ENCODE measurements around the gene RUBCNL.

RUBCNL gene

DNA sequence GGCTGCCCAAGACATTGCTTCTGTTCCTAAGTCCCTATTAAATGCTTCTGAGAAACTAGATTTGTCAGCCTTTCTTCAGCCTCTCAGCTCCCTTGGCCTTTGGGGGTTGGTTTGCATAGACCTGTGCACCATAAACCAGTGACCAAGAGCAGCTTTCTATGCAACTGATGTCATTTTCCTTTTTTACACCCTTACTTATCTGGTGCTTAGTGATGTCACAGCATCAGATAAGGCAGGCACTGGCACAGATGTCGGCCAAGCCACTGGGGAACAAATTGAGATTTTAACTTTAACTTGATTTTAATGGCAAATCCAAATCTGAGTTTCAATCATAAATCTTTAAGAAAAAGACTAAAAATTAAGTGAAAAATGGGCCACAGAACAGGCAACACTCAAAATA is 59.8 kb downstream of the RUBCNL start:
- no peak overlapping the region for H3K4me3 ChIP-seq (ENCODE audit: low read length)
- H3K9ac ChIP-seq (ENCODE audit: low read length) = no peak overlapping the region
- H3K79me2 ChIP-seq (ENCODE audit: low read length) = no peaks in the 10 kb centered on the region
- H4K20me1 ChIP-seq (ENCODE audit: insufficient read depth, low read length) = no peaks in the 10 kb centered on the region
- no peaks in the 10 kb centered on the region for H3K4me1 ChIP-seq (ENCODE audit: low read length)
- no peaks in the 10 kb centered on the region for H3K9me3 ChIP-seq (replicated peaks; ENCODE audit: insufficient read depth, low read length)
- no peak for TF ChIP-seq EZH2 (optimal IDR thresholded peaks at IDR 0.05; ENCODE audit: low read depth, low read length)
- TF ChIP-seq EZH2phosphoT487 (IDR thresholded peaks at IDR 0.05; ENCODE audit: low read length) = no peak
- TF ChIP-seq, protein P1, sequence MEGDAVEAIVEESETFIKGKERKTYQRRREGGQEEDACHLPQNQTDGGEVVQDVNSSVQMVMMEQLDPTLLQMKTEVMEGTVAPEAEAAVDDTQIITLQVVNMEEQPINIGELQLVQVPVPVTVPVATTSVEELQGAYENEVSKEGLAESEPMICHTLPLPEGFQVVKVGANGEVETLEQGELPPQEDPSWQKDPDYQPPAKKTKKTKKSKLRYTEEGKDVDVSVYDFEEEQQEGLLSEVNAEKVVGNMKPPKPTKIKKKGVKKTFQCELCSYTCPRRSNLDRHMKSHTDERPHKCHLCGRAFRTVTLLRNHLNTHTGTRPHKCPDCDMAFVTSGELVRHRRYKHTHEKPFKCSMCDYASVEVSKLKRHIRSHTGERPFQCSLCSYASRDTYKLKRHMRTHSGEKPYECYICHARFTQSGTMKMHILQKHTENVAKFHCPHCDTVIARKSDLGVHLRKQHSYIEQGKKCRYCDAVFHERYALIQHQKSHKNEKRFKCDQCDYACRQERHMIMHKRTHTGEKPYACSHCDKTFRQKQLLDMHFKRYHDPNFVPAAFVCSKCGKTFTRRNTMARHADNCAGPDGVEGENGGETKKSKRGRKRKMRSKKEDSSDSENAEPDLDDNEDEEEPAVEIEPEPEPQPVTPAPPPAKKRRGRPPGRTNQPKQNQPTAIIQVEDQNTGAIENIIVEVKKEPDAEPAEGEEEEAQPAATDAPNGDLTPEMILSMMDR (IDR thresholded peaks at IDR 0.05; ENCODE audit: low read length) = no peak
- no peak overlapping the region for H3K27ac ChIP-seq (ENCODE audit: low read length)
- no peaks in the 10 kb centered on the region for H3F3A ChIP-seq (ENCODE audit: insufficient read depth, low read length)
- no peaks in the 10 kb centered on the region for H3K27me3 ChIP-seq (replicated peaks; ENCODE audit: insufficient read depth, low read length)
- no peak overlapping the region for H3K4me2 ChIP-seq (ENCODE audit: low read depth, low read length)
- no peaks in the 10 kb centered on the region for H3K36me3 ChIP-seq (replicated peaks; ENCODE audit: insufficient read depth, low read length)
- no peaks in the 10 kb centered on the region for H3K9me2 ChIP-seq (replicated peaks; ENCODE audit: insufficient read depth, low read length)
- DNase-seq = no peak
- no peak overlapping the region for H2AFZ ChIP-seq (ENCODE audit: low read length)

- DNase-seq = no peak
- H3F3A ChIP-seq (ENCODE audit: insufficient read depth, low read length) = no peaks in the 10 kb centered on the region
These were observed 62.1 kb downstream of the RUBCNL start for GRCh38 chr13:46324976-46325375.

GRCh38 chr13:46321494-46322225 is 65.4 kb downstream of the RUBCNL start:
- TF ChIP-seq EZH2 (optimal IDR thresholded peaks at IDR 0.05; ENCODE audit: low read depth, low read length) (no peak), EZH2phosphoT487 (IDR thresholded peaks at IDR 0.05; ENCODE audit: low read length) (no peak)
- TF ChIP-seq, protein P1 (IDR thresholded peaks at IDR 0.05; ENCODE audit: low read length) = peak; percentile 62
- Histone ChIP-seq H3K9ac (ENCODE audit: low read length) (no peak overlapping the region), H3K4me2 (ENCODE audit: low read depth, low read length) (no peak overlapping the region), H3K9me2 (replicated peaks; ENCODE audit: insufficient read depth, low read length) (no peaks in the 10 kb centered on the region), H3K36me3 (replicated peaks; ENCODE audit: insufficient read depth, low read length) (no peaks in the 10 kb centered on the region), H2AFZ (ENCODE audit: low read length) (no peak overlapping the region), H3K4me1 (ENCODE audit: low read length) (no peaks in the 10 kb centered on the region), H4K20me1 (ENCODE audit: insufficient read depth, low read length) (no peaks in the 10 kb centered on the region), H3K4me3 (ENCODE audit: low read length) (no peak overlapping the region), H3K9me3 (replicated peaks; ENCODE audit: insufficient read depth, low read length) (no peaks in the 10 kb centered on the region), H3F3A (ENCODE audit: insufficient read depth, low read length) (no peaks in the 10 kb centered on the region), H3K79me2 (ENCODE audit: low read length) (no peaks in the 10 kb centered on the region), H3K27me3 (replicated peaks; ENCODE audit: insufficient read depth, low read length) (no peaks in the 10 kb centered on the region), H3K27ac (ENCODE audit: low read length) (no peak overlapping the region)
- peak; percentile 39 for DNase-seq

More at GRCh38 chr13:46324976-46325375, 62.1 kb downstream of the RUBCNL start:
- no peak overlapping the region for H3K27ac ChIP-seq (ENCODE audit: low read length)
- no peak overlapping the region for H3K4me2 ChIP-seq (ENCODE audit: low read depth, low read length)
- H3K9ac ChIP-seq (ENCODE audit: low read length) = no peak overlapping the region
- H3K36me3 ChIP-seq (replicated peaks; ENCODE audit: insufficient read depth, low read length) = no peaks in the 10 kb centered on the region
- no peaks in the 10 kb centered on the region for H4K20me1 ChIP-seq (ENCODE audit: insufficient read depth, low read length)
- H3K27me3 ChIP-seq (replicated peaks; ENCODE audit: insufficient read depth, low read length) = no peaks in the 10 kb centered on the region
- H3K9me2 ChIP-seq (replicated peaks; ENCODE audit: insufficient read depth, low read length) = no peaks in the 10 kb centered on the region
- H3K79me2 ChIP-seq (ENCODE audit: low read length) = no peaks in the 10 kb centered on the region
- H3K9me3 ChIP-seq (replicated peaks; ENCODE audit: insufficient read depth, low read length) = no peaks in the 10 kb centered on the region
- no peak overlapping the region for H3K4me3 ChIP-seq (ENCODE audit: low read length)
- TF ChIP-seq, protein P1 (IDR thresholded peaks at IDR 0.05; ENCODE audit: low read length) = no peak
- no peak for TF ChIP-seq EZH2phosphoT487 (IDR thresholded peaks at IDR 0.05; ENCODE audit: low read length)
- no peak for TF ChIP-seq EZH2 (optimal IDR thresholded peaks at IDR 0.05; ENCODE audit: low read depth, low read length)
- no peaks in the 10 kb centered on the region for H3K4me1 ChIP-seq (ENCODE audit: low read length)
- H2AFZ ChIP-seq (ENCODE audit: low read length) = no peak overlapping the region
